ENCODE measurements around the gene MAN1A1.
"Not testable (repeated sequence)": the region's sequence is repeated elsewhere in the genome, so short reads cannot be mapped to it uniquely, and the experiment has no call there.

MAN1A1 gene

GRCh38 chr6:119349361-119350201, at the start of gene MAN1A1:
Gene MAN1A1 (minus strand): TSS chr6:119349761. CDS start chr6:119349065, 696 bp downstream.
- DNase-seq (ENCODE audit: low spot score), result peak; percentile 83

- DNase-seq (ENCODE audit: low spot score), result no peak
Measured at GRCh38 chr6:119395192-119395591, 45.6 kb upstream of the MAN1A1 start.

GRCh38 chr6:119390247-119390793, 40.8 kb upstream of the MAN1A1 start:
- DNase-seq (ENCODE audit: low spot score), result no peak

- no peak for DNase-seq (ENCODE audit: low spot score)
Measured at GRCh38 chr6:119385994-119386393, 36.4 kb upstream of the MAN1A1 start.

- DNase-seq (ENCODE audit: low spot score), result no peak
Measured at GRCh38 chr6:119384444-119384843, 34.9 kb upstream of the MAN1A1 start.

GRCh38 chr6:119379809-119380208, 30.2 kb upstream of the MAN1A1 start:
- DNase-seq (ENCODE audit: low spot score), result no peak

GRCh38 chr6:119377043-119377442, 27.5 kb upstream of the MAN1A1 start:
- DNase-seq (ENCODE audit: low spot score), result not testable (repeated sequence)

GRCh38 chr6:119370080-119370479, 20.5 kb upstream of the MAN1A1 start:
- no peak for DNase-seq (ENCODE audit: low spot score)

- no peak for DNase-seq (ENCODE audit: low spot score)
Measured at GRCh38 chr6:119368921-119369320, 19.4 kb upstream of the MAN1A1 start.

GRCh38 chr6:119361209-119361608, 11.6 kb upstream of the MAN1A1 start:
- DNase-seq (ENCODE audit: low spot score), result no peak

GRCh38 chr6:119360262-119360915, 10.8 kb upstream of the MAN1A1 start:
- no peak for DNase-seq (ENCODE audit: low spot score)

GRCh38 chr6:119355890-119356289, 6.3 kb upstream of the MAN1A1 start:
- DNase-seq (ENCODE audit: low spot score), result no peak

- DNase-seq (ENCODE audit: low spot score), result no peak
Measured at GRCh38 chr6:119355157-119355556, 5.6 kb upstream of the MAN1A1 start.

- DNase-seq (ENCODE audit: low spot score), result no peak
Measured at GRCh38 chr6:119353696-119354095, 4.1 kb upstream of the MAN1A1 start.

- no peak for DNase-seq (ENCODE audit: low spot score)
Measured at GRCh38 chr6:119352001-119352400, 2.4 kb upstream of the MAN1A1 start.

- peak; percentile 31 for DNase-seq (ENCODE audit: low spot score)
Measured at GRCh38 chr6:119350952-119351372, 1.4 kb upstream of the MAN1A1 start.

GRCh38 chr6:119350202-119350951, 816 bp upstream of the MAN1A1 start:
- DNase-seq (ENCODE audit: low spot score), result no peak

- peak; percentile 46 for DNase-seq (ENCODE audit: low spot score)
Measured at GRCh38 chr6:119348748-119349360, 707 bp downstream of the MAN1A1 start.

GRCh38 chr6:119348096-119348747, 1.3 kb downstream of the MAN1A1 start:
- DNase-seq (ENCODE audit: low spot score), result peak; percentile 18

- DNase-seq (ENCODE audit: low spot score), result peak; percentile 51
Measured at GRCh38 chr6:119347466-119348095, 2.0 kb downstream of the MAN1A1 start.

GRCh38 chr6:119346936-119347335, 2.6 kb downstream of the MAN1A1 start:
- DNase-seq (ENCODE audit: low spot score), result no peak

All from LoVo (cell line).